Thyroid gland (tissue), 4 donors: ENCODE results near the gene VSTM4.

Experiments used
- POLR2A ChIP-seq, 2 donors: fragments of 450-650 bp; IDR thresholded peaks; one replicate each; pipeline ENCODE4 v1.6.1; 2017; ENCODE audit warnings: antibody characterized with exemption in 2 of 2, mild to moderate bottlenecking in 2 of 2, moderate library complexity in 1 of 2
- TF ChIP-seq, protein P1 (sequence below), 6 experiments: fragments of 200-600 bp in 3 of 6; fragments of 450-650 bp in 3 of 6; sonication (generic) in 3 of 6; IDR thresholded peaks; one replicate each; pipeline ENCODE4 v1.5.1; 2016 to 2019; ENCODE audit warnings: antibody characterized with exemption in 6 of 6, mild to moderate bottlenecking in 2 of 6, inconsistent platforms in 1 of 6, moderate library complexity in 1 of 6

DNA sequence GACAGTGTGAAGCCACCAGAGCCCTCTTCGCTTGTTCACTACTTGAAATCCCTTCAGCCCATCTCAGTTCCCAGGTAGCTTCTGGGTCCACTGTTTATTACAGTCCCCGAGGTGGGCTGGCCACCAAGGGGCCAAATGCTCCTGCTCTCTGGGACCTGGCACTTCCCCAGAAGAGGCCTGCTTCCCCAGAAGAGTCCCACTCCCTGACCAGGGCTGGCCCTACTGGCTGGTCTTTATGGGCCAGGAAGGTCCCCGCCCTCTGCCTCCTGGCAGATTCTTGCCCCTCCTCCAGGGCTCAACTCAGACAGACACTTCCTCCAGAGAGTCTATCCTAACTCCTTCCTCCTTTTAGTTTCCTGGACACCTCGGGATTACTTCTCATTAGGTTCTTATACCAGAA lies 105.0 kb downstream of the VSTM4 start:
- no peak for TF ChIP-seq POLR2A (IDR thresholded peaks at IDR 0.05)
- TF ChIP-seq, protein P1, sequence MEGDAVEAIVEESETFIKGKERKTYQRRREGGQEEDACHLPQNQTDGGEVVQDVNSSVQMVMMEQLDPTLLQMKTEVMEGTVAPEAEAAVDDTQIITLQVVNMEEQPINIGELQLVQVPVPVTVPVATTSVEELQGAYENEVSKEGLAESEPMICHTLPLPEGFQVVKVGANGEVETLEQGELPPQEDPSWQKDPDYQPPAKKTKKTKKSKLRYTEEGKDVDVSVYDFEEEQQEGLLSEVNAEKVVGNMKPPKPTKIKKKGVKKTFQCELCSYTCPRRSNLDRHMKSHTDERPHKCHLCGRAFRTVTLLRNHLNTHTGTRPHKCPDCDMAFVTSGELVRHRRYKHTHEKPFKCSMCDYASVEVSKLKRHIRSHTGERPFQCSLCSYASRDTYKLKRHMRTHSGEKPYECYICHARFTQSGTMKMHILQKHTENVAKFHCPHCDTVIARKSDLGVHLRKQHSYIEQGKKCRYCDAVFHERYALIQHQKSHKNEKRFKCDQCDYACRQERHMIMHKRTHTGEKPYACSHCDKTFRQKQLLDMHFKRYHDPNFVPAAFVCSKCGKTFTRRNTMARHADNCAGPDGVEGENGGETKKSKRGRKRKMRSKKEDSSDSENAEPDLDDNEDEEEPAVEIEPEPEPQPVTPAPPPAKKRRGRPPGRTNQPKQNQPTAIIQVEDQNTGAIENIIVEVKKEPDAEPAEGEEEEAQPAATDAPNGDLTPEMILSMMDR (IDR thresholded peaks at IDR 0.05) = no peak
